ENCODE results near the gene STX16.

STX16 gene

DNA sequence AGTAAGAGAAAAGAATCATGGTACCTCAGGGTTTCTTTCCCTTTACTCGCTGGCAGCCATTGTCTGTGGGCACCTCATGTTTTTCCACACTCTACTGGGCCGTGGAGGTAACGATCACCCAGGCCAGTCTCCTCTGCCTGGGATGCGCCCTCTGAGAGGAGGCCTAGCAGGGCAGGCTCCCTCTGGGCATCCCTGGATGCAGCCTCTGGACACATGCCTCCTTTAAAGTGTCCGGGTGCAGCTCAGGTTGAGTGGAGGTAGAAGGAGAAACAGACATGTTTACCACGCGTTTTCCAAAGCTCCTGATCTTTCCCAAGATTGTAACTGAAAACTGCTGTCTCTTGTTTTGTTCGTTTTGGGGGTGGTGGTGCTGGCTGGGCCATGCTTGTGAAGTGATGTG, 27.7 kb downstream of the STX16 start:
- TF ChIP-seq, protein P1, sequence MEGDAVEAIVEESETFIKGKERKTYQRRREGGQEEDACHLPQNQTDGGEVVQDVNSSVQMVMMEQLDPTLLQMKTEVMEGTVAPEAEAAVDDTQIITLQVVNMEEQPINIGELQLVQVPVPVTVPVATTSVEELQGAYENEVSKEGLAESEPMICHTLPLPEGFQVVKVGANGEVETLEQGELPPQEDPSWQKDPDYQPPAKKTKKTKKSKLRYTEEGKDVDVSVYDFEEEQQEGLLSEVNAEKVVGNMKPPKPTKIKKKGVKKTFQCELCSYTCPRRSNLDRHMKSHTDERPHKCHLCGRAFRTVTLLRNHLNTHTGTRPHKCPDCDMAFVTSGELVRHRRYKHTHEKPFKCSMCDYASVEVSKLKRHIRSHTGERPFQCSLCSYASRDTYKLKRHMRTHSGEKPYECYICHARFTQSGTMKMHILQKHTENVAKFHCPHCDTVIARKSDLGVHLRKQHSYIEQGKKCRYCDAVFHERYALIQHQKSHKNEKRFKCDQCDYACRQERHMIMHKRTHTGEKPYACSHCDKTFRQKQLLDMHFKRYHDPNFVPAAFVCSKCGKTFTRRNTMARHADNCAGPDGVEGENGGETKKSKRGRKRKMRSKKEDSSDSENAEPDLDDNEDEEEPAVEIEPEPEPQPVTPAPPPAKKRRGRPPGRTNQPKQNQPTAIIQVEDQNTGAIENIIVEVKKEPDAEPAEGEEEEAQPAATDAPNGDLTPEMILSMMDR (IDR thresholded peaks at IDR 0.05) = no peak
- TF ChIP-seq ZFX (IDR thresholded peaks at IDR 0.05; ENCODE audit: borderline replicate concordance) = no peak
- no peak overlapping the region for H3K27ac ChIP-seq

DNA sequence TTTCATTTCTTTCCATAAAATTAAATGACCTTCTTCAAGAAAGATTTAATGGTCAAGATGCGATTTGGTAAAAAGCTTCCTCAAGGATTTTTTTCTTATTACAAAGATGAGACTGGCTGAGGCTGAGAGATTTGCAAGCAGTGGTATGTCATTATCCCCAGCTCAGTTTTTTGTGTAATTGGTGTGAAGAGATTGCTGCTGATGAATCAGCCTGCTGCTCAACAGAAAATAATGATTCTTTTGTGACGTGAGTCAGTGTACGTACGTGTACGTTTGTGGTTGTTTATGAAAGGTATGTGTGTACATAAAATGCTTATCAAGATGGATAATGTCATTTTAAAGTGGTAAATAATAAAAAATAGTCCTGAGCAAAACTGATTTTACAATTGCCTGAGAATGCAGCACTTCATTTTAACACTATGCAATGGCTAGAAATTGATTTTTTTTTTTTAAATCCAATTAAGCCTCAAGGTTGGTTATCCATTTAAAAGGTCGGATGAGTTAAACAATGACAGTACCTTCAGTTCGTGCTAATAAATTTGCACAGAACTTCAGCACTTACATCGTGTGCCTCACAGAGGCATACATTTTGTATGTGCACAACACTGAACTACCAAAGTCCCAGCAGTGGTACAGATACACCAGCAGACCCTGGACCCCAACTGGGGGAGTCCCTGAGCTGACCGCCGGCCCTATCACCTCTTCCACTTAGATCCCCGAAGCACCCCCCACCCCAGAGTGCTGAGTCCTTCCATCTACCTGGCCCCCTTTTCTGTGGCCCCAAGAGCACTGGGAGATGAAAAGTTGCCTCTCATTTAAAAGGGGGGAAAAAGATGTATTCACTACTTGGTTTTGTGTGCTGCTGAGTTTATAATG, 31.8 kb downstream of the STX16 start:
- TF ChIP-seq ZFX (IDR thresholded peaks at IDR 0.05; ENCODE audit: borderline replicate concordance) = no peak
- TF ChIP-seq, protein P1 (IDR thresholded peaks at IDR 0.05) = no peak
- H3K27ac ChIP-seq = no peak overlapping the region

DNA sequence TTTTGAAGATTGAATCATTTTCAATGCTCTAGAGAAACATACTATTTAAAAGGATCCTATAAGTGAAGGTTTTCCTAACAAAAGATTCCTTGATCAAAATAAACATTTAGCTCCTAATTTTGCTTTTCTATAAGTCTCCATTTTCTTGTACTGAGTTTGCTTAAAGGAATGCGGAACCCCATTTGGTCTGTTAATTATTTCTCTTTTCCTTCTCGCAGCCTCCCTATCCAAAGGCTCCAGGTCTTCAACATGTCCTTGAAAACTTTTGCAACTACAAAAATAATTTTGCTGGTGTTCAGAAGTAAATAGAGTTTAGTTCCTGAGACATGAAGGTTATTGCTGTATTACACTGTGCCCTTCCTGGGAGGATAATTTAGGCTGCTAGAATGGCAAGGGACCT, 33.2 kb downstream of the STX16 start:
- H3K27ac ChIP-seq = no peak overlapping the region
- TF ChIP-seq ZFX (IDR thresholded peaks at IDR 0.05; ENCODE audit: borderline replicate concordance) = no peak
- TF ChIP-seq, protein P1 (IDR thresholded peaks at IDR 0.05) = no peak

DNA sequence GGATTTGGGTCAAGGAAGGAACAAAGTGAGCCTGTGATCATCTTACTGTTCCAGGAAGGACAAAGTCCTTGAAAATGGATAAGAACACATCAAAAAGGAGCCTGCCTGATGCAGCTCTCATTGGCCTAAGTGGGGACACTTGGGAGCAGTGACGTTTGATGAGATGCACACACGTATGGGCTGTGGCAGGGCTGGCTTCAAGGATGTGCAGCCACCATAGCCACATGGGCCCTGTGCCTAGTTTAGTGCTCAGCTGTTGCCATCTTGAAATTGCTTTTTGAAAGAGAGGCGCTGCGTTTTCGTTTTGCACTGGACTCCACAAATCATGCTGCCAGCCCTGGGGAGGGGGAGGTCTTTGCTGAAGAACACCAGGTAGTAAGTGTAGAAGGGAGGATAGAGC, 34.9 kb downstream of the STX16 start:
- no peak overlapping the region for H3K27ac ChIP-seq
- TF ChIP-seq, protein P1 (IDR thresholded peaks at IDR 0.05) = no peak
- TF ChIP-seq ZFX (IDR thresholded peaks at IDR 0.05; ENCODE audit: borderline replicate concordance) = no peak

DNA sequence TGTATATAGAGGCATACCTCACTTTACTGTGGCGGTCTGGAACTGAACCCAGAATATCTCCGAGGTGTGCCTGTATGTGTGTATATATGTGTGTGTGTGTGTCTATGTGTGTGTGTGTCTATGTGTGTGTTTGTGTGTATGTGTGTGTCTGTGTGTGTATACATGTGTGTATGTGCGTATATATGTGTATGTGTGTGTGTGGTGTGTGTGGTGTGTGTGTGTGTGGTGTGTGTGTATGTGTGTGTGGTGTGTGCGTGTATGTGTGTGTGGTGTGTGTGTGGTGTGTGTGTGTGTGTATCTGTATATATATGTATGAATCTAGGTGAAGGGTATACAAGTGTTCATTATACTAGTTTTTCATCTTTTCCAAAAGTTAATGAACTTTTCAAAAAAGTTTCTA, 37.3 kb downstream of the STX16 start:
- TF ChIP-seq ZFX (IDR thresholded peaks at IDR 0.05; ENCODE audit: borderline replicate concordance) = no peak
- TF ChIP-seq, protein P1 (IDR thresholded peaks at IDR 0.05) = no peak
- H3K27ac ChIP-seq = no peak overlapping the region

DNA sequence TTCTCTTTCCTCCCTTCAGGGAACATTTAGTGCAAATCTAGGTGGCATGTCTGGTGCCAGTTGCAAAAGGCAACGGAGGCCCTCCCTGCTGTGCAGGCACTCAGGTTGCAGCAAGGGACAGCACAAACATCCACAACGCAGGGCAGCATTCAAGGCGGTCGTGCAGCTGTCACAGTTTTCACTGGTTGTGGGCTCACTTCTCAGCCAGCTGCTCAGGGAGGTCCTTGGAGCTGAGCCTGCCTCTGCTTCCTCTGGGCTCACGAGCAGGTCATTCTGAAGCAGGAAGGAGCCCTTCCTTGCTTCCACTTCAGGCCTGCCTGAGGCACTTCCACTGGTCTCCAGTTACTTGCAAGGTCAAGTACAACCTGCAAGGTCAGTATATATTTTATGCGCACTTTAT, 37.8 kb downstream of the STX16 start:
- H3K27ac ChIP-seq = no peak overlapping the region
- TF ChIP-seq ZFX (IDR thresholded peaks at IDR 0.05; ENCODE audit: borderline replicate concordance) = no peak
- TF ChIP-seq, protein P1 (IDR thresholded peaks at IDR 0.05) = no peak

DNA sequence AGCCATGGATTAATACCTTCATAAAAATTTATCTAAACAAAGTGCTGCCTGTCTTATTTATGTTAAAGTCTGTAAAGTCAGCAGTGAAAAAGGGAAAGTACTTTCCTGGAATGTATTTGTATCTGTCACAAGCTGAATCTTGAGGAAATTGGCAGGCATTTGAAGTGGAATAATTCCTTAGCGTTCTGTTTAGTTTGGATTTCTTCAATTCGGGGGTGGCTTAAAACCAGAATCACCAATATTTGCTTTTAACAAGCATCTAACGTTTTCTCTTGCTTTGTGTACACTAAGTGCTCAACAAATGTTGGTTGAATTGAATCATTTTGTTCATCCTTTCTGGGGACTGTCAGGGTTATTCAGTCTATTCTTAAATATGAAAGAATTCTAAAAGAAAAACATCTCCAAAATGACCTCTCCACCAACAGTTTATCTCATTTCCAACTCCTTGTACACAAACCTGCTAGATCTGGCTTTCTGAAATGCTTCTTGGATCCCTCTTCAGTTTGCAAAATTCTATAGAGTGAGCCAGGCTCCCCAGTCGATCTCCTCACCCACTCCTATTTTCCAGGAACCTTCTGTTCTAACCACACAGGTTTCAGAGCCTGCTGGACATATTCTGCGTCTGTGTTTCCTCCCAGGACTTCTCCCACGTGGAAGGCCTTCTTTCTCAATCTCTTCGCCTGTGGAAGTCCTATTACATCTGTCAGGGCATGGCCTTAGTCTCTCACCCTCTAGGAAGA, 39.5 kb downstream of the STX16 start:
- H3K27ac ChIP-seq = no peak overlapping the region

More for the DNA sequence above, 39.5 kb downstream of the STX16 start:
- TF ChIP-seq, protein P1 (IDR thresholded peaks at IDR 0.05) = no peak
- TF ChIP-seq ZFX (IDR thresholded peaks at IDR 0.05; ENCODE audit: borderline replicate concordance) = no peak

All from 22Rv1 (cell line).